ENCODE data around the gene LARP4B.

The LARP4B gene

DNA sequence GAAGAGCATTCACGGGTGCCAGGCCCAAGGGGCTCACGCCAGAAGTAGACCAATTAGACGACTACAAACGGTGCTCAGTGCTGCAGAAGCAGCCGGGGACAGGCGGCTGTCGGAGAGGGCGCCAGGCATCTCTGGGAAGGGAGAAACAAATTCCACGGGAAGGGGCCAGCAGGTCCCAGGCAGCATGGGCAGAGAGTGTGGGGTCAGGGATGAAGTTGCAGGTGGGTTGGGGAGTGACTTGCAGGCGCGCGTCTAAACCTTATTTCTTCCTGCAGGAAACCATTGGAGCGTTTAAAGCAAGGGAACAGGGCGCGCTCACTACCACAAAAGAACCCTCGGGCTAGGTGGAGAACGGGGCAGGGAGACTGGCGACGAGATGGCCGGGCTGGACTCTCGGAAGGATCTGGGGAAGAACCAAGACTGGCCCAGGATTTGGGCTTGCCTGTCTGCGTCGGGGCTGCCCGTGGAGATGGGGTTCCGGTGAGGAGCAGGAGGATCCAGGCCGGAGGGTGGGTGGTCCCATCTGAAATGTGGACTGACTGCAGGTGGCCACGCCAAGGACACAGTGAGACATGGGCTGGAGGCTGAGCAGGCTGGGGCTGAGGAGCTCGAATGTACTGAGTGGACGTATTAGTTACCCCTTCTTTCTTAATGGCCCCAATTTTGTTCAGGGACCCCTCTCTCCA lies 125.7 kb downstream of the LARP4B start:
- no peak overlapping the region for H3K4me3 ChIP-seq (ENCODE audit: low read depth in 1 of 2, low read length in 1 of 2)
- no peak overlapping the region for H3K27ac ChIP-seq
- H3K9me3 ChIP-seq: no peaks in the 10 kb centered on the region
- peaks cover 6 to 9% of the 10 kb centered on the region in 2 experiments for H3K4me1 ChIP-seq (ENCODE audit: control insufficient read depth in 1 of 2, insufficient read depth in 1 of 2, low read depth in 1 of 2, low read length in 1 of 2)
- no peaks in the 10 kb centered on the region for H3K27me3 ChIP-seq
- H3K36me3 ChIP-seq: peaks cover 53% of the 10 kb centered on the region
- TF ChIP-seq CTCF (IDR thresholded peaks at IDR 0.05): no peak

- Histone ChIP-seq H3K4me1 (ENCODE audit: control insufficient read depth in 1 of 2, insufficient read depth in 1 of 2, low read depth in 1 of 2, low read length in 1 of 2) (peaks cover 6 to 9% of the 10 kb centered on the region in 2 experiments), H3K36me3 (peaks cover 46% of the 10 kb centered on the region), H3K9me3 (no peaks in the 10 kb centered on the region), H3K27ac (no peak overlapping the region), H3K4me3 (ENCODE audit: low read depth in 1 of 2, low read length in 1 of 2) (no peak overlapping the region), H3K27me3 (no peaks in the 10 kb centered on the region)
- no peak for TF ChIP-seq CTCF (IDR thresholded peaks at IDR 0.05)
These were observed 126.5 kb downstream of the LARP4B start for GRCh38 chr10:804787-805619.

DNA sequence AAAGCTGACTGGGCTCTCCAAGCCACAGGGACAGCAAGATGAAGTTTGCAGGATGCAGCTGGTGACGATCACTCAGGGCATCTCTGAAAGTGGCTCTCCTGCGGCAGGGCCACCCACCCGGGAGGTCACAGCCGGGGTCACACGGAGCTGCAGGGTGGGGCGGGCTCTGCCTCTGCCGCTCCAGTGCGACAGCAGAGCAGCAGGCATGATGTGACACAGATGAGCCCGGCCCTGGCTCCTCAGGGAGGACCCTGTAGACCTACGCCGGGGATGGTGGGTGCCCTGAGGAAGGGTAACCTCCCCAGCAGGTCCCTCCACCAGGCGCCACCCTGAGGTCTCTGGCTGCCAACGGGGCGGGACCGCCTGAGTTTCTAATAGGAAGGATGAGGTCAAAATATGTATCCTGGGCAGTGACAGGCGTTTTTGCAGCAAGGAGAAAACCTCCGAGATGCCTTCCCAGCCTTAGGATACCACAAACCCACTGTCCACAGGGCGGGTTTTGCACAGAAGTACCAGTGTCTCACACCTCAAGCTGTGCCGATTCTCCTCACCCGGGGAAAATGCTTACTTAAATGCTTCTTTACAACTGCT lies 127.2 kb downstream of the LARP4B start:
- Histone ChIP-seq H3K4me1 (ENCODE audit: control insufficient read depth in 1 of 2, insufficient read depth in 1 of 2, low read depth in 1 of 2, low read length in 1 of 2) (peaks cover 6 to 9% of the 10 kb centered on the region in 2 experiments), H3K27ac (no peak overlapping the region), H3K4me3 (ENCODE audit: low read depth in 1 of 2, low read length in 1 of 2) (no peak overlapping the region), H3K27me3 (no peaks in the 10 kb centered on the region), H3K9me3 (no peaks in the 10 kb centered on the region), H3K36me3 (peaks cover 39% of the 10 kb centered on the region)
- TF ChIP-seq CTCF (IDR thresholded peaks at IDR 0.05): no peak

- Histone ChIP-seq H3K36me3 (peaks cover 31% of the 10 kb centered on the region), H3K4me1 (ENCODE audit: control insufficient read depth in 1 of 2, insufficient read depth in 1 of 2, low read depth in 1 of 2, low read length in 1 of 2) (peaks cover 6 to 9% of the 10 kb centered on the region in 2 experiments), H3K27ac (no peak overlapping the region), H3K27me3 (no peaks in the 10 kb centered on the region), H3K4me3 (ENCODE audit: low read depth in 1 of 2, low read length in 1 of 2) (no peak overlapping the region), H3K9me3 (no peaks in the 10 kb centered on the region)
- no peak for TF ChIP-seq CTCF (IDR thresholded peaks at IDR 0.05)
These were observed 128.3 kb downstream of the LARP4B start for GRCh38 chr10:803041-803741.

DNA sequence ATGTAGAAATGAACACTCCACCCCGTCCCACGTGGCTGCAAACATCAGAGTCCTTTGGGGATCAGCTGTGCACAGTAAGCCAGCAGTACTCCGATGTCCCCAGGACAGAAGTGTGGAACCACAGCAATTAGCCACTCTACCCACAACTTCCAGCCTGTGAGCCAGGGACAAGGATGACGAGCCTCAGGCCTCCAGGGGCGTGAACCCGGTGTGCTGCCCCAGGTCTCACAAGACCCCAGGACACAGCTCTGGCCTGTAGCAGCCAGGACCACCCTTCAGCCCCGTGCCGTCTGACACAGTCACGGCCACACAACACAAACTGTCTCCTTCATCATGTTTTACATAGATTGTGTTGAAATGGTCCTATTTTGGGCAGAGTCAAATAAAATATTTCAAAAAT lies 129.0 kb downstream of the LARP4B start:
- peaks cover 24% of the 10 kb centered on the region for H3K36me3 ChIP-seq
- no peak for TF ChIP-seq CTCF (IDR thresholded peaks at IDR 0.05)
- no peaks in the 10 kb centered on the region for H3K9me3 ChIP-seq
- no peaks in the 10 kb centered on the region for H3K27me3 ChIP-seq
- no peak overlapping the region for H3K27ac ChIP-seq
- H3K4me3 ChIP-seq (ENCODE audit: low read depth in 1 of 2, low read length in 1 of 2): no peak overlapping the region
- H3K4me1 ChIP-seq (ENCODE audit: control insufficient read depth in 1 of 2, insufficient read depth in 1 of 2, low read depth in 1 of 2, low read length in 1 of 2): peaks cover 6 to 9% of the 10 kb centered on the region in 2 experiments
